NB4 (cell line): ENCODE measurements around the gene MAP10.

ENCODE experiments used
- CTCF ChIP-seq: IDR thresholded peaks from one replicate; pipeline ENCODE4 v1.5.1; 2012; ENCODE audit warnings: low read depth, low read length
- MAX ChIP-seq: IDR thresholded peaks from 2 replicates; pipeline ENCODE4 v1.6.1; 2011; ENCODE audit warnings: low read depth, low read length
- POLR2A ChIP-seq: IDR thresholded peaks from 2 replicates; pipeline ENCODE4 v1.6.1; 2011; ENCODE audit warnings: mild to moderate bottlenecking; ENCODE audit not compliant: insufficient read length; ENCODE audit errors: extremely low read depth

GRCh38 chr1:232822530-232822929 is 17.3 kb downstream of the MAP10 start:
- no peak for TF ChIP-seq POLR2A
- no peak for TF ChIP-seq CTCF
- no peak for TF ChIP-seq MAX
